Natural killer cell (primary cell): Measurements from ENCODE around the gene FCER1G. TPM values are rescaled to one million over a fixed set of nuclear protein-coding genes. Genes with fewer than 3 reads are reported as not detected.
A peak's percentile ranks its signal among the peaks of the same experiment; 100 is the strongest.

Experiments used
- ATAC-seq, 3 donors: fragments of 150-1000 bp in 2 of 3; fragments of 200-7000 bp in 1 of 3; cut with Tn5 transposase; 1 replicate in 1 of 3; 2 replicates in 2 of 3; pipeline ENCODE4 v1.10.0; 2021; ENCODE audit warnings: mild to moderate bottlenecking in 2 of 3, moderate library complexity in 2 of 3
- DNase-seq, 2 donors: peaks; one replicate each; pipeline versions ENCODE4 v3.0.0 to v3.0.0-alpha.2; 2013 to 2021; ENCODE audit warnings: mixed read lengths in 1 of 2
- H3K27ac ChIP-seq: one replicate; pipeline ENCODE4 v1.5.1; 2013; ENCODE audit warnings: mild to moderate bottlenecking, low read length
- H3K27me3 ChIP-seq: one replicate; pipeline ENCODE4 v1.6.1; 2013; ENCODE audit warnings: low read length; ENCODE audit not compliant: control insufficient read depth, insufficient read depth
- H3K36me3 ChIP-seq: one replicate; pipeline ENCODE4 v1.6.1; 2013; ENCODE audit warnings: low read length; ENCODE audit not compliant: control insufficient read depth, insufficient read depth
- H3K4me1 ChIP-seq: one replicate; pipeline ENCODE4 v1.6.1; 2013; ENCODE audit warnings: low read length; ENCODE audit not compliant: control insufficient read depth, insufficient read depth
- H3K4me3 ChIP-seq: one replicate; pipeline ENCODE4 v1.5.1; 2013; ENCODE audit warnings: low read length
- H3K9me3 ChIP-seq: one replicate; pipeline ENCODE4 v1.6.1; 2013; ENCODE audit warnings: low read length; ENCODE audit not compliant: control insufficient read depth, insufficient read depth
- H3K27ac Mint-ChIP-seq, 2 donors: one replicate each; pipeline ENCODE4 v1.8.0; 2022; ENCODE audit warnings: mild to moderate bottlenecking in 2 of 2, mixed read lengths in 2 of 2, moderate library complexity in 1 of 2
- H3K27me3 Mint-ChIP-seq, 2 donors: one replicate each; pipeline ENCODE4 v1.8.0; 2022; ENCODE audit warnings: low read depth in 2 of 2, mixed read lengths in 2 of 2
- H3K36me3 Mint-ChIP-seq: one replicate; pipeline ENCODE4 v1.8.0; 2022; ENCODE audit warnings: mixed read lengths
- H3K4me1 Mint-ChIP-seq, 2 donors: one replicate each; pipeline ENCODE4 v1.8.0; 2022; ENCODE audit warnings: mixed read lengths in 2 of 2
- H3K4me3 Mint-ChIP-seq: one replicate; pipeline ENCODE4 v1.8.0; 2022; ENCODE audit warnings: mild to moderate bottlenecking, moderate library complexity, mixed read lengths
- H3K9me3 Mint-ChIP-seq, 2 donors: one replicate each; pipeline ENCODE4 v1.8.0; 2022; ENCODE audit warnings: mixed read lengths in 2 of 2
- CTCF ChIP-seq: fragments of 200-600 bp; IDR thresholded peaks from one replicate; pipeline ENCODE4 v1.8.0; 2022; ENCODE audit warnings: antibody characterized with exemption
- WGBS: methylation state at CpG from one replicate; pipeline ENCODE4 v1.1.7; 2013; ENCODE audit warnings: missing lambda C conversion rate; ENCODE audit not compliant: insufficient coverage; 5-methylcytosine and 5-hydroxymethylcytosine counted together
- intact Hi-C: fragments of 100-400 bp; cut with micrococcal nuclease; formaldehyde crosslinking; loops from one replicate; pipeline ENCODE4 v1.14.2; 2022
- total RNA-seq, 4 donors: library from RNA; stranded (reverse); fragments of 120-200 nt in 1 of 4; gene quantifications; one replicate each; pipeline versions ENCODE4 v1.2.3 to v1.2.4, GENCODE V29; 2013 to 2022

The FCER1G gene
- total RNA-seq, 3 donors from 2014 or later (not counting 1 experiment from before 2014, with no cell fraction given), result 226 to 281 (median 259) TPM

DNA sequence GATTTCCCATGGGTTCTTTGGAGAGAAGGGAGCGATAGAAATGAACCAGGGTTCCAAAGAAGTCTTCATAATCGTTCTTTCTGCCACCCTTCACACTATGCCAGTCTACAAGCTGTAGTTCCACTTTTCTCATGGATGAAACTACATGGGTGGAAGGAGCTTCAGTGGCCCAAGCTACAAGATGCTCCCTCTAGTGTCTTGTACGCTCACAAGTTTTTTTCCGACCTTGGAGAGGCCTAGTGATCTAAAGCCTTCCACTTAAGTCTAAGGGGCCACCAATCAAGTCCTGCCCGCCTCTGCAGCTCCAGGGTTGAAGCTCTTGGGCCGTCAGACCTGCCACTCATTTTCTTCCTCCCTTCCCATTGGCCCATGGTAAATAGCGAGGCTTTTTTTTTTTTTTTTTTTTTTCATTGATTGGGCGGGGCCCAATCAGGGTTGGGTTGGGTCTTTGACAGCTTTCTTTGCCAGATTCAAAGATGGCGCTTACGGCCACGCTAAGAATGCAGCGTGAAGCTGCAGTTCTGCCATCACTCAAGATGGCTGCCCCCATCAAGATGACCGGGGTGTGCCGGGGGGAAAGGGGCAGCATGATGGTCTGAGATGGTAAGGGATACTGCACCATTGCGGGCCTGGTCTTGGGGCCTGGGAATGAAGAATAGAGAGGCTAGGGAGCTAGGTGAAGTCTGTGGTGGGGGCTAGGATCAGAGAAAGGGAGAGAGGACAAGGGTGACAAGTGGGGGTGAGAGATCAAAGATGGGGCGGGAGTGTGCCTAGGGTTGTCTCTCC, 10.6 kb downstream of the FCER1G start, which contains the start of gene TOMM40L:
TSS of gene TOMM40L (plus strand) at position 527 of the 786 bp plus-strand sequence. CDS start 430 bp downstream, outside the sequence.
- peak; percentile 90 to 95 (median 94) for ATAC-seq
- intact Hi-C loops, result loop anchor here (1.0 to 5.0 kb wide), 6 partner anchors 8 to 142 kb away; partner anchors contain the start of genes CFAP126, MPZ and NDUFS2
- H3K4me3 ChIP-seq, result peak within 1 kb of the TSS; percentile 67
- peaks cover 44 to 54% of the 10 kb centered on the region in 2 donors for H3K4me1 Mint-ChIP-seq
- no peaks in the 10 kb centered on the region for H3K36me3 Mint-ChIP-seq
- no peaks in the 10 kb centered on the region for H3K9me3 Mint-ChIP-seq
- peak within 1 kb of the TSS; percentile 92 to 95 for H3K27ac Mint-ChIP-seq
- no peaks in the 10 kb centered on the region for H3K9me3 ChIP-seq
- peak within 1 kb of the TSS; percentile 100 for H3K4me3 Mint-ChIP-seq
- H3K27ac ChIP-seq, result peak within 1 kb of the TSS; percentile 72
- DNase-seq, result peak; percentile 77 to 97
- TF ChIP-seq CTCF, result no peak
- no peaks in the 10 kb centered on the region for H3K27me3 Mint-ChIP-seq
- H3K4me1 ChIP-seq, result peaks cover 32% of the 10 kb centered on the region
- H3K36me3 ChIP-seq, result peaks cover 19% of the 10 kb centered on the region
- 6% methylated on average over 15 of the region's 16 CpGs for WGBS
- H3K27me3 ChIP-seq, result no peaks in the 10 kb centered on the region

- DNase-seq (peak in 1 of 2 donors; percentile 26), ATAC-seq (no peak)
- Mint-ChIP-seq H3K27me3 (no peaks in the 10 kb centered on the region), H3K4me1 (peaks cover 44 to 53% of the 10 kb centered on the region in 2 donors), H3K36me3 (no peaks in the 10 kb centered on the region), H3K27ac (peak overlapping the region; percentile 92 to 95), H3K4me3 (peak overlapping the region; percentile 100), H3K9me3 (no peaks in the 10 kb centered on the region)
- peak overlapping the region; percentile 43 for H3K27ac ChIP-seq
- peaks cover 32% of the 10 kb centered on the region for H3K4me1 ChIP-seq
- WGBS, result 10% methylated on average over 15 of the region's 15 CpGs
- TF ChIP-seq CTCF, result no peak
- peak overlapping the region; percentile 67 for H3K4me3 ChIP-seq
- intact Hi-C loops, result loop anchor here (5.0 kb wide), 2 partner anchors 81 to 141 kb away; partner anchors contain the start of genes CFAP126 and MPZ
- no peaks in the 10 kb centered on the region for H3K27me3 ChIP-seq
- peaks cover 19% of the 10 kb centered on the region for H3K36me3 ChIP-seq
- no peaks in the 10 kb centered on the region for H3K9me3 ChIP-seq
Measured at GRCh38 chr1:161226320-161226711, 11.2 kb downstream of the FCER1G start.

- Histone ChIP-seq H3K27ac (no peak overlapping the region), H3K27me3 (no peaks in the 10 kb centered on the region), H3K9me3 (no peaks in the 10 kb centered on the region), H3K4me3 (no peak overlapping the region), H3K36me3 (peaks cover 19% of the 10 kb centered on the region), H3K4me1 (peaks cover 32% of the 10 kb centered on the region)
- intact Hi-C loops, result loop anchor here (1.0 to 5.0 kb wide), 4 partner anchors 65 to 156 kb away; partner anchors contain the start of genes CFAP126 and MPZ
- WGBS, result 60% methylated on average over 3 of the region's 3 CpGs
- Mint-ChIP-seq H3K27ac (peak overlapping the region in 1 of 2 donors; percentile 92), H3K36me3 (no peaks in the 10 kb centered on the region), H3K27me3 (no peaks in the 10 kb centered on the region), H3K4me1 (peaks cover 44 to 53% of the 10 kb centered on the region in 2 donors), H3K4me3 (peak overlapping the region; percentile 100), H3K9me3 (no peaks in the 10 kb centered on the region)
- TF ChIP-seq CTCF, result no peak
- ATAC-seq (no peak), DNase-seq (no peak)
Measured at GRCh38 chr1:161226759-161227158, 11.7 kb downstream of the FCER1G start.
